Ureter (tissue), 1 donor: ENCODE results near the gene SMAGP. TPM values are rescaled to one million over a fixed set of nuclear protein-coding genes. Genes with fewer than 3 reads are reported as not detected.
A peak's percentile ranks its signal among the peaks of the same experiment; 100 is the strongest.
"Not testable (repeated sequence)": the region's sequence is repeated elsewhere in the genome, so short reads cannot be mapped to it uniquely, and the experiment has no call there.

Experiments
- DNase-seq: peaks from one replicate; pipeline ENCODE4 v3.0.0-alpha.2; 2020; ENCODE audit warnings: low spot score
- total RNA-seq: library from RNA; stranded (reverse); gene quantifications from one replicate; pipeline ENCODE4 v1.2.4, GENCODE V29; 2023
- donor health status: DM: yes; HTN: yes; CAD: no.

The SMAGP gene
- total RNA-seq, 1 donor from 2014 or later, result 52.7 TPM

GRCh38 chr12:51264297-51264696 lies 5.9 kb downstream of the SMAGP start:
- no peak for DNase-seq

GRCh38 chr12:51263341-51263740 lies 6.9 kb downstream of the SMAGP start:
- DNase-seq, result no peak

- no peak for DNase-seq
Observed at GRCh38 chr12:51262758-51263177, 7.4 kb downstream of the SMAGP start.

- DNase-seq, result not testable (repeated sequence)
Observed at GRCh38 chr12:51259600-51259999, 10.6 kb downstream of the SMAGP start.

- DNase-seq, result no peak
Observed at GRCh38 chr12:51254536-51254935, 15.7 kb downstream of the SMAGP start.

GRCh38 chr12:51253276-51253675 lies 16.9 kb downstream of the SMAGP start:
- DNase-seq, result no peak

GRCh38 chr12:51247523-51248206 lies 22.6 kb downstream of the SMAGP start:
- DNase-seq, result no peak

- DNase-seq, result no peak
Observed at GRCh38 chr12:51246254-51246853, 23.9 kb downstream of the SMAGP start.

- no peak for DNase-seq
Observed at GRCh38 chr12:51245476-51246253, 24.6 kb downstream of the SMAGP start.

- no peak for DNase-seq
Observed at GRCh38 chr12:51244269-51244668, 25.9 kb downstream of the SMAGP start.

GRCh38 chr12:51242876-51243275 lies 27.3 kb downstream of the SMAGP start:
- DNase-seq, result no peak

GRCh38 chr12:51242120-51242519 lies 28.1 kb downstream of the SMAGP start:
- DNase-seq, result no peak

- DNase-seq, result no peak
Observed at GRCh38 chr12:51240971-51241370, 29.2 kb downstream of the SMAGP start.

GRCh38 chr12:51238510-51239334 lies 31.5 kb downstream of the SMAGP start, which contains the start of gene DAZAP2:
Gene DAZAP2 (plus strand): TSS chr12:51238826. CDS start chr12:51238908, 82 bp downstream.
- peak; percentile 98 for DNase-seq

- DNase-seq, result no peak
Observed at GRCh38 chr12:51238037-51238509, 32.1 kb downstream of the SMAGP start.

GRCh38 chr12:51234530-51234929 lies 35.7 kb downstream of the SMAGP start:
- DNase-seq, result no peak

GRCh38 chr12:51232642-51233041 lies 37.6 kb downstream of the SMAGP start:
- no peak for DNase-seq

- no peak for DNase-seq
Observed at GRCh38 chr12:51229116-51229809, 41.0 kb downstream of the SMAGP start.

GRCh38 chr12:51227962-51228361 lies 42.3 kb downstream of the SMAGP start:
- DNase-seq, result no peak

- DNase-seq, result not testable (repeated sequence)
Observed at GRCh38 chr12:51227112-51227511, 43.1 kb downstream of the SMAGP start.

GRCh38 chr12:51225771-51226170 lies 44.4 kb downstream of the SMAGP start:
- no peak for DNase-seq
